NOMO-1 (cell line): ENCODE results near the gene AKAP3.
A peak's percentile ranks its signal among the peaks of the same experiment; 100 is the strongest.

ENCODE experiments used
- DNase-seq, 2 experiments: peaks; one replicate each; lab custom pipeline; 2025; ENCODE audit not compliant: unreplicated experiment in 2 of 2; lab: John Stamatoyannopoulos, UW

The AKAP3 gene

DNA sequence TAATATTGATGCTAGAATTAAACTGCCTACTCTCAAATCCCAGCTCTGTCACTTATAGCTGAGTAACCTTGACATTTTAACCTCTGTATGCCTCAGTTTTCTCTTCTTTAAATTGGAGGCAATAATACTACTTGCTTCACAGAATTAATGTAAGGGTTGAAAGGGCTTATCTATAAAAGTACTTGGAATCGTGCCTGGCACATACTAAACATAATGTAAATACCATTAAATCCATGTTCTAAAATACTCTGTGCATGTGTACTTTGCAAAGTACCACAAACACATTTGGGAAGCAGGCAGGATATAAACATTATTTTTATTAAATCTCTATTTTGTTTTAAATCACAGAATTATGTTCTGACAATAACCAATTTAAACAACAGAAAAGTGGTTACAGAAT lies 44.9 kb downstream of the AKAP3 start:
- no peak for DNase-seq

- DNase-seq: no peak
These were observed 45.4 kb downstream of the AKAP3 start for GRCh38 chr12:4603421-4603820.

GRCh38 chr12:4595881-4596280 lies 53.0 kb downstream of the AKAP3 start:
- no peak for DNase-seq

DNA sequence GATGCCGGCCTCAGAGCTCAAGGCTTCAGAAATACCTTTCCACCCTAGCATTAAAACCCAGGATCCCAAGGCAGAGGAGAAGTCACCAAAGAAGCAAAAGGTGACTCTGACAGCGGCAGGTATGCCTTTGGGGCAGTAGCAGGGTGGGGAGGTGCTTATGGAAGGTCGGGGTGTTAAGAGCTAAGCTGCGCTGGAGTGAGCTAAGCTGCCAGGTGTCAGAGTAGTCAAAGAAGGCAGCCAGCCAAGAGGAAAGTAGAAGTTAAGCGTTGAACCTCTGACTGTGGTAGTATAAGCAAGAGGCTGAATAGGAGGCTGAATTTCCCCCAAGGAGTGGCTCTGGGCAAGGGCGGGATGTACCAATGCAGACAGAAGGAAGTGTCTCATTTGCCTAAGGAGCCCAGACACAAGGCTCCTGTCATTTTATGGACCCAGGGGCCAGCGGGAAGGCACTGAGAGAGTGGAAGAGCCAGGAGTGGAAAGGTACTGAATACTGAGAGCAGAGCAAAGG lies 57.6 kb downstream of the AKAP3 start:
- no peak for DNase-seq

DNA sequence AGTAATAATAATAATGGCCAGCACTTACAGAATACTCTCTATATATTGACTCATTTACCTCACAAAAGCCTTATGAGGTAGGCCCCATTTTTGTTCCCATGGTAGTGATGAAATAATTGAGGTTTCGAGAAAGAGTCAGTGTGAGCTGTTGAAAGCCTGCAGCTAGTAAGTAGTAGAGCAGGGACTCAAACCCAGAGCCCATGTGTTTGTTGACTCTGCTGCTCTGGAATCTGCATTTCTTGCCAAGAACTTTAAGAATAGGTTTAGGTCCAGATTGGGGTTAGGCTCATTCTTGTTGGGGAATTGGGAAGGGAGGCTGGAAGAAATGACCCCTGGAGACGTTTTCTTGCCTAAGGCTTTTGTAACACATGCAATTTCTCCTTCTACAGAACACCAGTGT lies 58.9 kb downstream of the AKAP3 start:
- no peak for DNase-seq

GRCh38 chr12:4588916-4589315 lies 59.9 kb downstream of the AKAP3 start:
- no peak for DNase-seq

GRCh38 chr12:4587108-4587507 lies 61.7 kb downstream of the AKAP3 start:
- DNase-seq: no peak

DNA sequence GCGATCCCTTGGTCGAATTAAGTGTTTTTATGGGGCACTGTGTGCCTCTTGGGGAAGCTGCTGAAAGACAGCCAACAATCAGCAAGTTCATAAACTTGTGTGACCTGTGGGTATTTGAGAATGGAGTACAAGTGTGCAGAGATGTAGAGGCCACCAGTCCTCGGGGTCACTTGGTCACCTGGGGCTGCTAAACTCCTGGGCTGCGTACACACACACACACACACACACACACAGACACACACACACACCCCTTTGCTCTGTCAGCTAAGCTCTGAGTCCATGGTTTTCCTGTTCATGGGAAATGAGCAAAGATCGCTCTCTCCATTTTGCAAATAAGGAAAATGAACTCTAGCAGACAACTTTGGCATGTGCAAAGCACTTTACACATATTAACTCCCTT lies 62.4 kb downstream of the AKAP3 start:
- DNase-seq: no peak

- no peak for DNase-seq
These were observed 64.0 kb downstream of the AKAP3 start for GRCh38 chr12:4584896-4585295.

DNA sequence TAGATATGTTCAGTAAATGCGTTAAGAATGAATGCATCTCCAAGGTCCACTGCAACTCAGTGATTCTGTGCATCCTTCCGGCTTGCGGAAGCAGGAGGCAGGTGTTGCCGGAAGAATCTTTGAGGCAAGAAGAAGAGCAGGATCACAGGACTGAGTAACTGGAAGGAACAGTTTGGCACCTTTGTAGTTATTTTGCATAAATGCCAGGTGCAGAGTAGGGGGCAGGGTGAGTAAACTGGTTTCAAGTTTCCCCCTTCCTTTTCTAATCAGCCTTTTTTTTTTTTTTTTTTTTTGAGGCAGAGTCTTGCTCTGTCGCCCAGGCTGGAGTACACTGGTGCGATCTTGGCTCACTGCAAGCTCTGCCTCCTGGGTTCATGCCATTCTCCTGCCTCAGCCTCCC lies 64.6 kb downstream of the AKAP3 start:
- no peak for DNase-seq

DNA sequence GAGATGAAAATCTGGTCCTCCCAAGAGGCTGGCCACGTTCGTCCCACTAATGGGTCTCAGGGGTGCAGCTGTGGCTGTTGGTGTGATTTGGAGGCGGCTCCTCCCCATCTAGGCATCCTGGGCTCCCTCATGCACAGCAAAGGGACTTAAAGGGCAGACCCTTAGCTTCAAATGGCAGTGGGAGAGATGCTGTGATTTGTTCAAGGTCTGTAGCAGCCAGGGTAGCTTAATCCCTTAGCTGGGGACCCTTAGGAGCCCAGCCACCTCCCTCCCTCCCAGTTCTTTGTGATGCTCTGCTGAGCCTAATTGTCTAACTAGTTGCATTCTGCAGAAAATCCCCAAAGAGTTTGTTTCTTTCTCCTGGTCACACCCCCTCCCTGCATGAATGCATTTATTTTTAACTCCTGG lies 68.6 kb downstream of the AKAP3 start:
- DNase-seq: no peak

DNA sequence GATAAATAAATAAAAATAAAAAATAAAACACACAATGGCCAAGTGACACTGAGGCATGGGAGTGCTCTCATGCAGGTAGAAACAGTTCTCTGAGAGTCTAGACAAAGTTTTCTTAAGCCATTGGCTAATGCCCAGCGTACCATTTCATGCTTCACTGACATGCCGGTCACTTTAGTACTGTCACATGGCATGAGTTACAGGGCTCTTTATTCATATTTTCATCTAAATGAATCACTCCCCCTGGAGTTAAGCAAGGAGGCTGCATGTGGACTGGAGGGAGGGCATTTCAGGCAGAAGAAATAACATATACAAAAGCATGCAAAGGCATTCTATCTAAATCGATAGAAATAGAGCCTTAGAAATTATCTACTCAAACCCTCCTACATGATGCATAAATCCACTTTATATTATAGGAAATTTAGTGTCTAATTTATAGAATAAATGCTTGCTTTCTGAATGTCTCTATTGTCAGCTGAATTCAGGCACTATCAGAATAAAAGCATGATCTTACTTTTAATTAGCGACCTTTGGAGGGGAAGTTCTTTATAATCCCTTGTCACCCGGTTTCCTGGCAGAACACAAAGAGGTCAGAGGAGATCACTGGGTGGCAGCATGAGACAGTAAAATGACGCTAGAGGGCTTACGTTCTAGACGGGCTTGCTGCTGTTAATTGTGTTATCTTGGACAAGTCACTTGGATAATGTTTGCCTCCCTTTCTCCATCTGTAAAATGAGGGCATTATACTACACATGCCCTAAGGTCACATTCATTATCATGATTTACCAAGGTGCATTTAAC lies 69.3 kb downstream of the AKAP3 start:
- DNase-seq: peak; percentile 35 to 63

GRCh38 chr12:4572680-4573079 lies 76.2 kb downstream of the AKAP3 start:
- no peak for DNase-seq

DNA sequence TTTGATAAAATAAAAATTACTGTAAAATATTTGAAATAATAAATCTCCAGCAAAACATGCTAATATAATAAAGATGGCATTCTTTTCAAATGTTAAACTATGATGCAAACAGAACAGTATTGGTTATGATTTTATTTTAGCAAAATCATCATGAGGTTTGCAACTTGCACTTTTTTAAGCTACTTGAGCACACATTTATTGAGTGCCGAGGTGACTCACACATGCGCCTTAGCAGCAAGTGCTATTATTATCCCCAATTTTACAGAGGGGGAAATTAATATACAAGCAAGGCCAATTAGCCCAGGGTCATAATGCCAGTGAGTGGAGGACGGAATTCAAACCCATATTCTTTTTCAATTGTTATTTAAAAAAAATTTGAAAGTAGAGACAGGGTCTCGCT lies 79.6 kb downstream of the AKAP3 start:
- DNase-seq: peak; percentile 12 to 46

GRCh38 chr12:4567073-4567881 lies 81.6 kb downstream of the AKAP3 start:
- DNase-seq: peak; percentile 70 to 93

- peak; percentile 6 to 52 for DNase-seq
These were observed 82.4 kb downstream of the AKAP3 start for GRCh38 chr12:4566474-4566873.
